HG03064 (cell line): ENCODE measurements around the gene SLC6A7.

Source experiments
- ATAC-seq: cut with Tn5 transposase; IDR thresholded peaks from one replicate; pipeline ENCODE4 v1.9.1; 2021; ENCODE audit warnings: low read depth; ENCODE audit not compliant: unreplicated experiment

SLC6A7 gene

DNA sequence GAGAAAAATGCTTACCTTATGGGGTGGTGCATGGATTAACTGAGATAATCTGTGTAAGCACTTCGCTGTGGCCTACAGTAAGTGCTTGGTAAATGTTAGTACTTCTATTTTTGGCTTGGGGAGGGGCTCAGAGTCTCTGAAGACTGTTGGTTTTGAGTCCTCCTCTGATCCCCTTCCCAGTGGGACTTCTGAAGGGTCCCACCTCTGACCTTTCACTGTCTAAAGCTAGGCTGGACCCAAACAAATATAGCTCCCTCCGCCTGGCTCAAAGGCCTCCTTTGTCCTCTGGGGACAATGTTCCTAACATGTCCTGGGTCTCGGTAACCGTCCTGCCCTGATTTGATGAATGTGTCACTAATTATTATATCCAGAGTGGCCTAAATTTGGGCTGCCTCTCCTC lies 64.9 kb downstream of the SLC6A7 start:
- ATAC-seq, result no peak

DNA sequence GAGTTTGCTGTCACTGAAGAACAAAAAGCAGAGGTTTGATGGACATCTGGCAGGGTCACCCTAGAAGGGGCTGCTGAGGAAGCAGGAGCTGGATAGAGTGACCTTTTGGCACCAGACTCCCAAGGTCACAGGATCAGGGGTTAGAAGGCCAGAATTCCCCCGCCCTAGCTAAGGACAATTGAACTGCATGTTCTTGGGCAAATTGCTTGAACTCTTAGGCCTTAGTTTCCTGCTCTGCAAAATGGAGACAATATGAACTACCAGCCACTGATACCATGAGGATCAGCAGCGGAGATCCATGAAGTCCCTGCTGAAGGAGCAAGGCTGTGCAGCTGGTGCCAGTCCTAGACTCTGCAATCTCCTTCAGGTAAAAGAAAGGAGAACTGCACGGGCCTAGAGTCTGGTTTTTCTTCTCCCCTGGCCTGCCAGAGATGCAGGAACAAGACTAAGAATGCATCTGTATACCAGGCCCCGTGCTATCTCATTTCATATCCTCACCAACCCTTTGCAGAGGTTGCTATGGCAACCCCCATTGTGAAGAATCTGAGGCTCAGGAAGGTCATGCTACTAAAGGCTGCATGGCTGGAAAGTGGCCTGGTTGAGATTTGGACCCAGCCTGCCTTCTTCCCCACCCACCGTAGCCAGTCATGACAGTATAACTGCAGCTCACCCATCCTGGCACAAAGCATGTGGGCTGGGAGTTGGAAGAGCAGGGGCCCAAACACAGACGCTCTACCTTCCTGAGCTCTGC lies 66.0 kb downstream of the SLC6A7 start:
- ATAC-seq, result no peak

DNA sequence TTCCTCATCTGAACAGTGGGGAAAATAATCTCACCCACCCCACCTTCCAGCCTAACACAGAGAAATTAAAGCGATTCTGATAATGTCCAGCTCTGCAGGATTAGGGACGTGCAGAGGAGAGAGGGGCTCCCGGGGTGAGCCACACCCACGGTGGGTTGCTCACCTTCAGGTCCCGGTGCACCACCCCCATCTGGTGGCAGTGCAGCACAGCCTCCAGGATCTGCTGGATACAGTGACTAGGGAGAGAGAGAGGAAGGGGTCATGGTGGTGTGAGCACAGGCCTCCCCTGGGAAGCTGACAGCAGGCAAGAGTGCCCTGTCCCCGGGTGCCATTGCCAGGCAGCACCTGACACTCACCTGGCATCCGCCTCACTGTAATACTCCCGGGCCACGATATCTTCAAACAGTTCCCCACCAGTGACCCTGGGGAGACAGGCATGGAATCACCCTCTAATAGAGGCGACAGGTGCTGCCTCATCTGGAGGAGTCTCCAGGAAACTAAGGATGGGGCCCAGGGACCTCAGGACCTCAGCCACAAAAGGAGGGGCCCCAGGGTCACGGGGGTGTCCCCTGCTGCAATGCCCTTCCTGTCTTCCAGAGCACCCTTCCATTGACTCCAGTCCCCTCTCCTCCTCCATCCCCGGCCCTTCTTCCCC lies 66.7 kb downstream of the SLC6A7 start:
- no peak for ATAC-seq

DNA sequence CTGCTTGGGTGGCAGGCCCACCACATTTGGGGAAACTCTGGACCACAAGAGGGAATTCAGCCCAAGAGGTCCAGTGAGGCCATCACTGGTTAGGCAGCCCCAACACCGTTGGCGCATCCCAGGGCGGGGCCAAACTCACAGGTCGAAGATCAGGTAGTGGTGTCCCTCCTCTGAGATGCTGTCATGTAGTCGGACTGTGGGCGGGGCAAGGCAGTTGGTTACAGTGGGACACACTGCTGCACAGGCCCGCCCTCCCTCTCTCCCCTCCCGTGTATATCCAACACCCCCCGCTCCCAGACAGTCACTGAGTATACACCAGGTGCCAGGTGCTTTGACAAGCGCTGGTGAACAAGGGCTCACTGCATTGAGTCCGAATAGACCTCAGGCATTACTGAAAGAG lies 67.6 kb downstream of the SLC6A7 start:
- ATAC-seq, result no peak

DNA sequence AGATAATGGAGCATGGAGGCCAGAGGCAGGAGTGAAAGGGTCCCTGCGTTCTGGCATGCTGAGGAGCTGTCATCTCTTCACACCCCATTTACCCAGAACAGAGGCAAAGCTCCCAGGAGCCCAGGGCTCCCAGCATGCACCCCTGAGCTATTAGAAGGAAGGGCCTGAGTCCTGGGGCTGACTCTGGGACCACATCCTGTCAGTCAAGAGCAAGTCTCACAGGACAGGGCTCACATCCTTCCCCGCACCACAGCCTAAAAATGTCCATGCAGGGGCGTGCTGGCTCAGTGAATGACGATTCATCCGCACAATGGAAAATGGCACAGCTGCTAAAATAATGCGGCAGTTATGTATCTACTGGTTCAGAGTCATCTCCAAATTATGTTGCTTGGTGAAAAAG lies 68.3 kb downstream of the SLC6A7 start:
- ATAC-seq, result no peak
